PC-9 (cell line): ENCODE results near the gene RABIF. TPM values are rescaled to one million over a fixed set of nuclear protein-coding genes. Genes with fewer than 3 reads are reported as not detected.
A peak's percentile ranks its signal among the peaks of the same experiment; 100 is the strongest.

Experiments used
- BruUV-seq: library from RNA; stranded (reverse); fragments of 400-500 nt; replicated peaks from 2 replicates; lab custom pipeline; 2021; lab: Mats Ljungman, UMichigan
- CTCF ChIA-PET: fragments of 300-600 bp; sonication (Branson Sonifier 250); formaldehyde crosslinking; loops from one replicate; lab custom pipeline; 2022; ENCODE audit warnings: antibody characterized with exemption; lab: Charles Lee
- POLR2A ChIA-PET: fragments of 300-600 bp; sonication (Branson Sonifier 250); formaldehyde crosslinking; loops from one replicate; lab custom pipeline; 2022; ENCODE audit warnings: antibody characterized with exemption; ENCODE audit not compliant: unreplicated experiment; lab: Charles Lee
- DNase-seq, 2 experiments: peaks; one replicate each; pipeline versions ENCODE4 v3.0.0 to v3.0.0-alpha.2; 2015 to 2022; ENCODE audit warnings: mixed read lengths in 1 of 2
- H2AFZ ChIP-seq: fragments of 200-600 bp; sonication (generic); 2 replicates; pipeline ENCODE4 v1.8.1; 2017; ENCODE audit warnings: antibody characterized with exemption
- H3F3A ChIP-seq: fragments of 200-600 bp; sonication (generic); 2 replicates; pipeline ENCODE4 v1.8.1; 2017; ENCODE audit warnings: antibody characterized with exemption, mild to moderate bottlenecking, low read depth; ENCODE audit not compliant: insufficient read depth
- H3K27ac ChIP-seq: fragments of 200-600 bp; sonication (generic); 2 replicates; pipeline ENCODE4 v1.6.1; 2016; ENCODE audit warnings: mixed run types
- H3K27me3 ChIP-seq: fragments of 200-600 bp; sonication (generic); 2 replicates; pipeline ENCODE4 v1.6.1; 2016; ENCODE audit warnings: low read depth, mixed run types; ENCODE audit not compliant: insufficient read depth
- H3K36me3 ChIP-seq: fragments of 200-600 bp; sonication (generic); 2 replicates; pipeline ENCODE4 v1.6.1; 2016; ENCODE audit warnings: low read depth, mixed run types
- H3K4me1 ChIP-seq: fragments of 200-600 bp; sonication (generic); replicated peaks from 2 replicates; pipeline ENCODE4 v1.6.1; 2016; ENCODE audit warnings: mixed run types; ENCODE audit not compliant: insufficient read depth
- H3K4me2 ChIP-seq: fragments of 200-600 bp; sonication (generic); 2 replicates; pipeline ENCODE4 v1.6.1; 2017; ENCODE audit warnings: mixed run types
- H3K4me3 ChIP-seq: fragments of 200-600 bp; sonication (generic); 2 replicates; pipeline ENCODE4 v1.6.1; 2016; ENCODE audit warnings: mixed run types
- H3K79me2 ChIP-seq: fragments of 200-600 bp; sonication (generic); 2 replicates; pipeline ENCODE4 v1.6.1; 2017; ENCODE audit warnings: low read depth, mixed run types
- H3K9me2 ChIP-seq: fragments of 200-600 bp; sonication (generic); 2 replicates; pipeline ENCODE4 v1.8.1; 2017; ENCODE audit warnings: mild to moderate bottlenecking; ENCODE audit not compliant: insufficient read depth
- H3K9me3 ChIP-seq: fragments of 200-600 bp; sonication (generic); 2 replicates; pipeline ENCODE4 v1.8.1; 2016; ENCODE audit warnings: low read depth; ENCODE audit not compliant: insufficient read depth
- H4K20me1 ChIP-seq: fragments of 200-600 bp; sonication (generic); 2 replicates; pipeline ENCODE4 v1.8.1; 2017; ENCODE audit not compliant: insufficient read depth
- EZH2 ChIP-seq: fragments of 200-600 bp; sonication (generic); IDR thresholded peaks from 2 replicates; pipeline ENCODE4 v1.8.0; 2017; ENCODE audit warnings: antibody characterized with exemption, low read depth
- intact Hi-C: fragments of 100-400 bp; cut with micrococcal nuclease; formaldehyde crosslinking; loops from one replicate; pipeline ENCODE4 v1.10.0; 2022; ENCODE audit not compliant: unreplicated experiment
- total RNA-seq: library from RNA; stranded (reverse); gene quantifications from 2 replicates; pipeline ENCODE4 v1.2.3, GENCODE V29; 2021
- TF ChIP-seq, protein P1 (sequence below): fragments of 200-600 bp; sonication (generic); conservative IDR thresholded peaks from 2 replicates; pipeline ENCODE4 v1.6.1; 2017; ENCODE audit warnings: mixed run types, antibody characterized with exemption, mild to moderate bottlenecking, moderate library complexity

RABIF gene
- total RNA-seq, 1 experiment from 2014 or later: 10.9 TPM

DNA sequence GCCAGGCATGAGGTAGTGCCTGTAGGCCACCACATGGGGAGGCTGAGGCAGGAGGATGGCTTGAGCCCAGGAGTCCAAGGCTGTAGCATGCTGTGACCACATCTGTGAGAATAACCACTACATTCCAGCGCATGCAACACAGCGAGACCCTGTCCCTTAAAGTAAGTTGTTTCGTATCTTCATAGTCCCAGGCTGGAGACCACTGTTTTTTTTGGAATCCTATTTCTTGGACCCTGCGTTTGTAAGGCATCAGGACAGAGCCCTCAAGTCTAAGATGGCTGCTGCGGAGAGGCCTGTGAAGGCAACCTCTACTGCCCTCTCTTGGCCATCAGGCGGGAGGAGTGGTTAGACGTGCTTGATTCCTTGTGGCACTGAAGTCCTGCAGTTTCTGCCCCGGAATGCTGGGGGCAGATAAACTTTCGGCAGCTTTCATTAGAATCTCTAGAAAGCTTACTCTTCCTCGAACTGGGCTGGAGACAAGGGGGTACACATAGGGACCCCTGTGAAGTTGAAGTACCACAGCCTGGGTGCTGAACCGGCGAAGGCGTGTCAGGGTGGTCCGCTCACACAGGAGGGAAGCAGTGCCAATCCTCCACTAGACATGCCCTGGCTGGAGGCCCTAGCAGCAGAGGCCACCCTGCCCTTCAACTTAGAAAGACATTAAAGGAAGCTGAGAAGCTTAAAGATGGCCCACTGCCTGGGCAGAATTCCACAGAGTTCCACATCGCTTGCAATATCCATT is 36.6 kb downstream of the RABIF start:
- Histone ChIP-seq H3K27ac (no peak overlapping the region), H3K9me2 (no peaks in the 10 kb centered on the region), H3F3A (no peaks in the 10 kb centered on the region), H3K9me3 (no peaks in the 10 kb centered on the region), H3K4me3 (no peak overlapping the region), H3K4me2 (no peak overlapping the region), H3K4me1 (no peaks in the 10 kb centered on the region), H3K36me3 (no peaks in the 10 kb centered on the region), H3K27me3 (no peaks in the 10 kb centered on the region), H2AFZ (peak overlapping the region; percentile 69), H4K20me1 (no peaks in the 10 kb centered on the region), H3K79me2 (no peaks in the 10 kb centered on the region)
- peak; percentile 46 to 57 for DNase-seq
- intact Hi-C loops: loop anchor here (1.0 kb wide), 2 partner anchors 44 to 101 kb away; partner anchors contain the start of gene KDM5B
- ChIA-PET POLR2A (interaction anchor here (0.7 kb wide), 1 partner anchor 534 kb away, joined by 3 read pairs; no protein-coding TSS in a partner anchor), CTCF (no interaction called here)
- TF ChIP-seq, protein P1, sequence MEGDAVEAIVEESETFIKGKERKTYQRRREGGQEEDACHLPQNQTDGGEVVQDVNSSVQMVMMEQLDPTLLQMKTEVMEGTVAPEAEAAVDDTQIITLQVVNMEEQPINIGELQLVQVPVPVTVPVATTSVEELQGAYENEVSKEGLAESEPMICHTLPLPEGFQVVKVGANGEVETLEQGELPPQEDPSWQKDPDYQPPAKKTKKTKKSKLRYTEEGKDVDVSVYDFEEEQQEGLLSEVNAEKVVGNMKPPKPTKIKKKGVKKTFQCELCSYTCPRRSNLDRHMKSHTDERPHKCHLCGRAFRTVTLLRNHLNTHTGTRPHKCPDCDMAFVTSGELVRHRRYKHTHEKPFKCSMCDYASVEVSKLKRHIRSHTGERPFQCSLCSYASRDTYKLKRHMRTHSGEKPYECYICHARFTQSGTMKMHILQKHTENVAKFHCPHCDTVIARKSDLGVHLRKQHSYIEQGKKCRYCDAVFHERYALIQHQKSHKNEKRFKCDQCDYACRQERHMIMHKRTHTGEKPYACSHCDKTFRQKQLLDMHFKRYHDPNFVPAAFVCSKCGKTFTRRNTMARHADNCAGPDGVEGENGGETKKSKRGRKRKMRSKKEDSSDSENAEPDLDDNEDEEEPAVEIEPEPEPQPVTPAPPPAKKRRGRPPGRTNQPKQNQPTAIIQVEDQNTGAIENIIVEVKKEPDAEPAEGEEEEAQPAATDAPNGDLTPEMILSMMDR: peak; percentile 78
- TF ChIP-seq EZH2: no peak
- BruUV-seq: no TSS peak

DNA sequence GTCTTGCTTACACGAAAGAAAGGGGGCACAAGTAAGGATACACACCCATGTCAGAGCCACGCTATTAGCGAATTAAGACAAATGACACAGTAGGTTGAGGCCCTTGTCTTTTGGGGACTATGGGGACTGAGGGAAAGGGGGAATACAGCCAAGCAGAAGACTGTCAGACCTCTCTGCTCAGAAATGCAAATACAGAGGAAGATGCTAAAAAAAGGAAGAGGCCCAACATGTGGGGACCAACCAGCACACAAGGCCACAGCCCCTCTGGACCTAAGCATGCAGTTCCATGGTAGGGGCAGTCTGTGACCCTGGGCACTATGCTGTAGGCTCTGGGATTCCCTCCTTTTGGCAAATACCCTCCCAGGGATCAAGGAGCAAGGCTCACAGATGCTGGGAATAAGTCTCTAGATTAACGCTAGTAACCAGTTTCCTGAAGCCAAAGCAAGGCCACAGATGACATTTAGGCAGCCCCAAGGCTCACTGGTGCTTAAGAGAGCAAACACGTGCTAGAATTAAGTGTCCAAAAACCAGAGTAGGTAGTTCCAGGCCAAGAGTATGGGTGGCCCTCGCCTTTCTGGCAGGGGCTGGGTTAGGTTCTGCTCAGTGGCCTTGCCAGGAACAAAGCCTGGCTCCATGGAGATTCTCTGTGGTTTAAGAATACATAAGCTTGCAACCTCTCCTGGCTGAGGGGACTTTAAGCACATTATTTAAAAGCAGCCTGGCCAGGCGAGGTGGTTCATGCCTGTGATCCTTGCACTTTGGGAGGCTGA is 38.2 kb downstream of the RABIF start:
- no peak overlapping the region for H3K27ac ChIP-seq
- intact Hi-C loops: no loop called here
- H3K4me1 ChIP-seq: no peaks in the 10 kb centered on the region
- no peak overlapping the region for H3K4me2 ChIP-seq
- no peak for DNase-seq
- H3F3A ChIP-seq: no peaks in the 10 kb centered on the region
- H3K9me3 ChIP-seq: no peaks in the 10 kb centered on the region
- H2AFZ ChIP-seq: no peak overlapping the region
- no peaks in the 10 kb centered on the region for H3K79me2 ChIP-seq
- ChIA-PET CTCF (interaction anchor here (0.6 kb wide), 1 partner anchor 8 kb away, joined by 5 read pairs; no protein-coding TSS in a partner anchor), POLR2A (no interaction called here)
- no peak for TF ChIP-seq EZH2
- TF ChIP-seq, protein P1: no peak
- no peaks in the 10 kb centered on the region for H3K27me3 ChIP-seq
- H4K20me1 ChIP-seq: no peaks in the 10 kb centered on the region
- no TSS peak for BruUV-seq
- no peak overlapping the region for H3K4me3 ChIP-seq
- H3K9me2 ChIP-seq: no peaks in the 10 kb centered on the region
- H3K36me3 ChIP-seq: no peaks in the 10 kb centered on the region

- no peaks in the 10 kb centered on the region for H3K9me2 ChIP-seq
- no peaks in the 10 kb centered on the region for H3K27me3 ChIP-seq
- H3K4me1 ChIP-seq: no peaks in the 10 kb centered on the region
- no peaks in the 10 kb centered on the region for H3K79me2 ChIP-seq
- no peak overlapping the region for H2AFZ ChIP-seq
- no peaks in the 10 kb centered on the region for H3K36me3 ChIP-seq
- POLR2A ChIA-PET: no interaction called here
- no peaks in the 10 kb centered on the region for H3F3A ChIP-seq
- H3K9me3 ChIP-seq: no peaks in the 10 kb centered on the region
- DNase-seq: no peak
- no peak overlapping the region for H3K4me2 ChIP-seq
- no peak overlapping the region for H3K27ac ChIP-seq
- H3K4me3 ChIP-seq: no peak overlapping the region
- no peak for TF ChIP-seq EZH2
- TF ChIP-seq, protein P1: no peak
- intact Hi-C loops: no loop called here
- no TSS peak for BruUV-seq
- no peaks in the 10 kb centered on the region for H4K20me1 ChIP-seq
- CTCF ChIA-PET: no interaction called here
These were observed 40.8 kb downstream of the RABIF start for GRCh38 chr1:202848191-202848542.
